ENCODE data around the gene MVB12B. TPM values are rescaled to one million over a fixed set of nuclear protein-coding genes. Genes with fewer than 3 reads are reported as not detected.
A peak's percentile ranks its signal among the peaks of the same experiment; 100 is the strongest.

The MVB12B gene
- total RNA-seq, 1 experiment from 2014 or later, result 5.5 TPM

GRCh38 chr9:126514037-126514821, 187.6 kb downstream of the MVB12B start:
- DNase-seq (ENCODE audit: extremely low read depth, low read depth), result peak; percentile 57

GRCh38 chr9:126515001-126515872, 188.6 kb downstream of the MVB12B start:
- no peak for DNase-seq (ENCODE audit: extremely low read depth, low read depth)

GRCh38 chr9:126515873-126516505, 189.4 kb downstream of the MVB12B start:
- no peak for DNase-seq (ENCODE audit: extremely low read depth, low read depth)

GRCh38 chr9:126516561-126516935, 189.9 kb downstream of the MVB12B start:
- no peak for DNase-seq (ENCODE audit: extremely low read depth, low read depth)

- DNase-seq (ENCODE audit: extremely low read depth, low read depth), result peak; percentile 18
Measured at GRCh38 chr9:126516936-126517832, 190.6 kb downstream of the MVB12B start.

- no peak for DNase-seq (ENCODE audit: extremely low read depth, low read depth)
Measured at GRCh38 chr9:126517833-126518356, 191.3 kb downstream of the MVB12B start.

GRCh38 chr9:126518763-126519162, 192.1 kb downstream of the MVB12B start:
- no peak for DNase-seq (ENCODE audit: extremely low read depth, low read depth)

- DNase-seq (ENCODE audit: extremely low read depth, low read depth), result no peak
Measured at GRCh38 chr9:126519660-126520420, 193.2 kb downstream of the MVB12B start.

GRCh38 chr9:126520453-126520852, 193.8 kb downstream of the MVB12B start:
- DNase-seq (ENCODE audit: extremely low read depth, low read depth), result no peak

- no peak for DNase-seq (ENCODE audit: extremely low read depth, low read depth)
Measured at GRCh38 chr9:126521089-126521488, 194.5 kb downstream of the MVB12B start.

GRCh38 chr9:126521551-126521950, 194.9 kb downstream of the MVB12B start:
- no peak for DNase-seq (ENCODE audit: extremely low read depth, low read depth)

GRCh38 chr9:126521976-126522590, 195.5 kb downstream of the MVB12B start:
- DNase-seq (ENCODE audit: extremely low read depth, low read depth), result no peak

- no peak for DNase-seq (ENCODE audit: extremely low read depth, low read depth)
Measured at GRCh38 chr9:126522612-126523356, 196.2 kb downstream of the MVB12B start.

GRCh38 chr9:126523611-126524111, 197.0 kb downstream of the MVB12B start:
- DNase-seq (ENCODE audit: extremely low read depth, low read depth), result no peak

GRCh38 chr9:126524353-126525077, 197.9 kb downstream of the MVB12B start:
- no peak for DNase-seq (ENCODE audit: extremely low read depth, low read depth)

GRCh38 chr9:126526218-126527108, 199.8 kb downstream of the MVB12B start:
- no peak for DNase-seq (ENCODE audit: extremely low read depth, low read depth)

Measured in NCI-H460 (cell line).